Activated CD4-positive, alpha-beta T cell treated with anti-CD3 and anti-CD28 coated beads for 36 hours (primary cell): ENCODE data around the gene CD9. TPM values are rescaled to one million over a fixed set of nuclear protein-coding genes. Genes with fewer than 3 reads are reported as not detected.
A peak's percentile ranks its signal among the peaks of the same experiment; 100 is the strongest.

Experiments
- ATAC-seq: fragments of 200-7000 bp; cut with Tn5 transposase; one replicate; pipeline ENCODE4 v1.10.0; 2021; ENCODE audit warnings: mild to moderate bottlenecking, moderate library complexity
- CTCF ChIA-PET: fragments of 350-600 bp; sonication (Branson Sonifier 250); formaldehyde crosslinking; loops from one replicate; lab custom pipeline; 2021; ENCODE audit warnings: antibody characterized with exemption; lab: Charles Lee
- POLR2A ChIA-PET: fragments of 350-600 bp; sonication (Branson Sonifier 250); formaldehyde crosslinking; loops from one replicate; lab custom pipeline; 2021; ENCODE audit warnings: antibody characterized with exemption, inconsistent platforms; lab: Charles Lee
- DNase-seq: peaks from one replicate; pipeline ENCODE4 v3.0.0-alpha.2; 2020
- H3K27ac Mint-ChIP-seq: one replicate; pipeline ENCODE4 v1.8.0; 2021; ENCODE audit warnings: mixed read lengths
- H3K27me3 Mint-ChIP-seq: one replicate; pipeline ENCODE4 v1.8.0; 2021; ENCODE audit warnings: mixed read lengths
- H3K36me3 Mint-ChIP-seq: one replicate; pipeline ENCODE4 v1.8.0; 2021; ENCODE audit warnings: low read depth, mixed read lengths
- H3K4me1 Mint-ChIP-seq: one replicate; pipeline ENCODE4 v1.8.0; 2021; ENCODE audit warnings: mixed read lengths
- H3K4me3 Mint-ChIP-seq: one replicate; pipeline ENCODE4 v1.8.0; 2021; ENCODE audit warnings: mild to moderate bottlenecking, moderate library complexity, mixed read lengths
- H3K9me3 Mint-ChIP-seq: one replicate; pipeline ENCODE4 v1.8.0; 2021; ENCODE audit warnings: low read depth, mixed read lengths
- intact Hi-C, 2 experiments: fragments of 100-400 bp; cut with DNase I in 1 of 2; cut with micrococcal nuclease in 1 of 2; formaldehyde crosslinking; loops; one replicate each; pipeline versions ENCODE4 v1.14.2 to v1.15.1; 2022 to 2024; cut with DNase I, micrococcal nuclease
- total RNA-seq, 2 experiments: library from RNA; stranded (reverse); gene quantifications; one replicate each; pipeline ENCODE4 v1.2.3, GENCODE V29; 2021

The CD9 gene
- total RNA-seq, 2 experiments from 2014 or later, result 11.5 to 12.8 TPM

GRCh38 chr12:6193853-6194815, 6.1 kb upstream of the CD9 start:
- ChIA-PET CTCF (interaction anchor here (0.5 to 8.3 kb wide), 9 partner anchors 8 to 1656 kb away, joined by 3 to 127 read pairs (median 10); no protein-coding TSS in a partner anchor), POLR2A (no interaction called here)
- Mint-ChIP-seq H3K9me3 (no peaks in the 10 kb centered on the region), H3K36me3 (no peaks in the 10 kb centered on the region), H3K4me1 (peaks cover 10% of the 10 kb centered on the region), H3K4me3 (no peak overlapping the region), H3K27ac (no peak overlapping the region), H3K27me3 (peaks cover 16% of the 10 kb centered on the region)
- DNase-seq (peak; percentile 31), ATAC-seq (peak; percentile 63)
- intact Hi-C loops, result loop anchor here in 1 of 2 experiments (2.0 kb wide), 1 partner anchor 37 kb away; no protein-coding TSS in a partner anchor

- ATAC-seq, result peak; percentile 75
- H3K9me3 Mint-ChIP-seq, result no peaks in the 10 kb centered on the region
Measured at GRCh38 chr12:6195665-6196535, 4.3 kb upstream of the CD9 start.

GRCh38 chr12:6198051-6198450, 2.1 kb upstream of the CD9 start:
- no peak overlapping the region for H3K4me3 Mint-ChIP-seq
- H3K4me1 Mint-ChIP-seq, result peaks cover 18% of the 10 kb centered on the region
- DNase-seq, result no peak
- no peak for ATAC-seq
- POLR2A ChIA-PET, result no interaction called here
- intact Hi-C loops, result loop anchor here (5.0 kb wide), 2 partner anchors 136 to 211 kb away; no protein-coding TSS in a partner anchor
- H3K9me3 Mint-ChIP-seq, result no peaks in the 10 kb centered on the region
- CTCF ChIA-PET, result interaction anchor here (0.6 to 8.3 kb wide), 3 partner anchors 9 to 139 kb away, joined by 3 to 127 read pairs (median 4); no protein-coding TSS in a partner anchor
- H3K27ac Mint-ChIP-seq, result no peak overlapping the region
- H3K27me3 Mint-ChIP-seq, result peaks cover 27% of the 10 kb centered on the region
- H3K36me3 Mint-ChIP-seq, result no peaks in the 10 kb centered on the region

More at GRCh38 chr12:6195665-6196535, 4.3 kb upstream of the CD9 start:
- Mint-ChIP-seq H3K4me1 (peaks cover 18% of the 10 kb centered on the region), H3K27me3 (peaks cover 11% of the 10 kb centered on the region), H3K4me3 (no peak overlapping the region), H3K27ac (no peak overlapping the region), H3K36me3 (no peaks in the 10 kb centered on the region)
- ChIA-PET POLR2A (interaction anchor here (0.9 to 1.0 kb wide), 2 partner anchors 34 to 83 kb away, joined by 3 read pairs; no protein-coding TSS in a partner anchor), CTCF (interaction anchor here (0.6 to 8.3 kb wide), 41 partner anchors 9 to 401 kb away, joined by 3 to 127 read pairs (median 4); no protein-coding TSS in a partner anchor)
- peak; percentile 87 for DNase-seq
- intact Hi-C loops, result loop anchor here (1.0 to 5.0 kb wide), 7 partner anchors 28 to 209 kb away; no protein-coding TSS in a partner anchor

GRCh38 chr12:6198556-6198955, 1.6 kb upstream of the CD9 start:
- H3K4me1 Mint-ChIP-seq, result peaks cover 18% of the 10 kb centered on the region
- no peak for ATAC-seq
- no peak for DNase-seq
- no peaks in the 10 kb centered on the region for H3K36me3 Mint-ChIP-seq
- H3K27me3 Mint-ChIP-seq, result peaks cover 32% of the 10 kb centered on the region
- H3K4me3 Mint-ChIP-seq, result no peak overlapping the region
- intact Hi-C loops, result loop anchor here (5.0 kb wide), 2 partner anchors 136 to 211 kb away; no protein-coding TSS in a partner anchor
- no peaks in the 10 kb centered on the region for H3K9me3 Mint-ChIP-seq
- ChIA-PET POLR2A (no interaction called here), CTCF (interaction anchor here (0.6 to 8.3 kb wide), 3 partner anchors 8 to 139 kb away, joined by 3 to 127 read pairs (median 4); no protein-coding TSS in a partner anchor)
- H3K27ac Mint-ChIP-seq, result no peak overlapping the region

GRCh38 chr12:6198985-6199530, 1.1 kb upstream of the CD9 start:
- Mint-ChIP-seq H3K9me3 (no peaks in the 10 kb centered on the region), H3K27me3 (peaks cover 32% of the 10 kb centered on the region), H3K4me3 (peak overlapping the region; percentile 11), H3K36me3 (no peaks in the 10 kb centered on the region), H3K27ac (peak overlapping the region; percentile 2), H3K4me1 (peaks cover 18% of the 10 kb centered on the region)
- DNase-seq (no peak), ATAC-seq (no peak)
- ChIA-PET CTCF (interaction anchor here (8.3 kb wide), 1 partner anchor 77 kb away, joined by 127 read pairs; no protein-coding TSS in a partner anchor), POLR2A (no interaction called here)
- intact Hi-C loops, result loop anchor here (5.0 kb wide), 2 partner anchors 137 to 212 kb away; no protein-coding TSS in a partner anchor

GRCh38 chr12:6199531-6200255, 507 bp upstream of the CD9 start:
- H3K9me3 Mint-ChIP-seq, result no peaks in the 10 kb centered on the region
- H3K27me3 Mint-ChIP-seq, result peaks cover 32% of the 10 kb centered on the region
- POLR2A ChIA-PET, result no interaction called here
- ATAC-seq, result no peak
- peak overlapping the region; percentile 11 for H3K4me3 Mint-ChIP-seq
- CTCF ChIA-PET, result interaction anchor here (1.2 to 8.3 kb wide), 4 partner anchors 17 to 76 kb away, joined by 3 to 127 read pairs (median 6); no protein-coding TSS in a partner anchor
- DNase-seq, result no peak
- intact Hi-C loops, result loop anchor here (5.0 kb wide), 2 partner anchors 137 to 212 kb away; no protein-coding TSS in a partner anchor
- H3K36me3 Mint-ChIP-seq, result no peaks in the 10 kb centered on the region
- H3K4me1 Mint-ChIP-seq, result peaks cover 18% of the 10 kb centered on the region
- H3K27ac Mint-ChIP-seq, result peak overlapping the region; percentile 2

- CTCF ChIA-PET, result interaction anchor here (0.6 to 2.0 kb wide), 13 partner anchors 11 to 292 kb away, joined by 3 to 11 read pairs (median 3); no protein-coding TSS in a partner anchor
- H3K4me1 Mint-ChIP-seq, result peaks cover 15% of the 10 kb centered on the region
- no peaks in the 10 kb centered on the region for H3K9me3 Mint-ChIP-seq
- H3K27ac Mint-ChIP-seq, result no peak overlapping the region
- intact Hi-C loops, result no loop called here
- peaks cover 38% of the 10 kb centered on the region for H3K27me3 Mint-ChIP-seq
- POLR2A ChIA-PET, result no interaction called here
- H3K4me3 Mint-ChIP-seq, result peak overlapping the region; percentile 58
- DNase-seq (no peak), ATAC-seq (no peak)
- H3K36me3 Mint-ChIP-seq, result no peaks in the 10 kb centered on the region
Measured at GRCh38 chr12:6201213-6201608, 1.0 kb downstream of the CD9 start.

GRCh38 chr12:6201826-6202225, 1.6 kb downstream of the CD9 start:
- DNase-seq (no peak), ATAC-seq (no peak)
- POLR2A ChIA-PET, result interaction anchor here (0.7 kb wide), 1 partner anchor 282 kb away, joined by 3 read pairs; no protein-coding TSS in a partner anchor
- H3K9me3 Mint-ChIP-seq, result no peaks in the 10 kb centered on the region
- H3K4me3 Mint-ChIP-seq, result peak overlapping the region; percentile 58
- peaks cover 14% of the 10 kb centered on the region for H3K4me1 Mint-ChIP-seq
- no peak overlapping the region for H3K27ac Mint-ChIP-seq
- peaks cover 38% of the 10 kb centered on the region for H3K27me3 Mint-ChIP-seq
- CTCF ChIA-PET, result interaction anchor here (0.7 to 2.0 kb wide), 12 partner anchors 8 to 1463 kb away, joined by 3 to 11 read pairs (median 3); no protein-coding TSS in a partner anchor
- no peaks in the 10 kb centered on the region for H3K36me3 Mint-ChIP-seq
- intact Hi-C loops, result no loop called here

- Mint-ChIP-seq H3K36me3 (no peaks in the 10 kb centered on the region), H3K27me3 (peaks cover 38% of the 10 kb centered on the region), H3K9me3 (no peaks in the 10 kb centered on the region), H3K27ac (no peak overlapping the region), H3K4me3 (no peak overlapping the region), H3K4me1 (peaks cover 14% of the 10 kb centered on the region)
- CTCF ChIA-PET, result interaction anchor here (0.7 to 1.9 kb wide), 7 partner anchors 9 to 1464 kb away, joined by 3 to 11 read pairs (median 4); no protein-coding TSS in a partner anchor
- ATAC-seq (no peak), DNase-seq (no peak)
- POLR2A ChIA-PET, result interaction anchor here (0.7 kb wide), 1 partner anchor 282 kb away, joined by 3 read pairs; no protein-coding TSS in a partner anchor
- intact Hi-C loops, result no loop called here
Measured at GRCh38 chr12:6202304-6202703, 2.1 kb downstream of the CD9 start.
